22Rv1 (cell line): ENCODE data around the gene PRKCE.

ENCODE experiments used
- H3K27ac ChIP-seq: fragments of 450-650 bp; 2 replicates; pipeline ENCODE4 v1.5.1; 2017
- CTCF ChIP-seq: fragments of 450-650 bp; IDR thresholded peaks from 2 replicates; pipeline ENCODE4 v1.5.1; 2017; ENCODE audit warnings: mild to moderate bottlenecking
- ZFX ChIP-seq: fragments of 450-650 bp; IDR thresholded peaks from 2 replicates; pipeline ENCODE4 v1.6.1; 2017; ENCODE audit warnings: antibody characterized with exemption, borderline replicate concordance

The PRKCE gene

GRCh38 chr2:45919160-45919650, 267.7 kb downstream of the PRKCE start:
- H3K27ac ChIP-seq = no peak overlapping the region
- no peak for TF ChIP-seq CTCF
- no peak for TF ChIP-seq ZFX

DNA sequence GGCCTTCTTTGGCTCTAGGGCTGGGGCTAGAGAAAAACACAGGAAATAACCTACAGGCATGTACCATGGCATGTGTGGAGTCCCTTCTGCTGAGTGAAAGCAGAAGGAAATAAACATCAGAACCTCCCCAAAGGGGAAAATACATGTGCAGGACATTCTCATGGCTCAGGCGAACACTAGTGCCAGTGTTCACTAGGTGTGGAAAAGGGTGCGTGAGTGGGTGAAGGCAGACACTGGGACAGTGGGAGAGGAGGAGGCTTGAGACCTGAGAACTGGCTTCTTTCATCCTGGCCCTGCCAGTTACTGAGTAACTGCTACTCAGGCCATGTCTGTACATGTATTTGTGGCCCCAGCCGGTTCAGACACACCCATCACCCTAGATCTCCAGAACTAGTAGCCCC, 268.2 kb downstream of the PRKCE start:
- TF ChIP-seq ZFX (no peak), CTCF (no peak)
- H3K27ac ChIP-seq = no peak overlapping the region

DNA sequence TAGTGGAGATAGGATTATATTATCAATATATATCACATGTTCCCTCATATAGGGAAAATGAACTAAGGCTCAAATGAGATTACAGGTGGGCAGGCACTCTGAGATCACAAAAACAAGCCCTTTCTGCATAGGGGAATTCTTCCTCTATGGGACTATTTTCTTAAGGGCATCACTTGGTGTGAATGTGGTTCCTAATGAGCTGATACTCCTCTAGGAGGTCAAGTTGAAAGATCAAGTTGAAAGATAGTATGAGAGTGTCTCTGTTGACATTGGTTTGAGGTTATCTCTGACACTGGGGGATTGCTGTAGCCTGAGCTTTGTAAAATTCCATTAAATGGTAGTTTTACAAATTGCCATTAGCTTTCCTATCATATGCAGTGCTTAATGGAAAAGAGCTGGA, 270.4 kb downstream of the PRKCE start:
- no peak overlapping the region for H3K27ac ChIP-seq
- TF ChIP-seq ZFX (no peak), CTCF (no peak)

DNA sequence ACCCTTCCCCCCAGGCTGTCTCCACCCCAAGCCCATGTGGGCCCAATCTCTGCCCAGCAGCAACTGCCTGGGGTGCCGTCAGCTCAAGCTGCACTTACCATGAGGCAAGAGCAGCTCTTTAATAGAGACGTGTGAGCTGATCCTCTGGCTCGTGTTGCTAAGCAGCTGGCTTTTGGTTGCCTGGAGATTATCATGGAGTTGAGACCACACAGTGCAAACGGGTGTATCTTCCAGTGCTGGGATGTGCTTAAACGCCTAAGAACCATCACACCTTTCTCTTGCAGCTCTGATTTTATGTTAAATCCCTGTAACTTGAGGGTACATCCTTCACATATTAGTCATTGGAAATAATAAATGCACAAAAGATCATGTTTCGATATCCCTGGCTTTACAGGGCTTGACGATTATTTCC, 271.1 kb downstream of the PRKCE start:
- no peak overlapping the region for H3K27ac ChIP-seq
- TF ChIP-seq CTCF (no peak), ZFX (no peak)

DNA sequence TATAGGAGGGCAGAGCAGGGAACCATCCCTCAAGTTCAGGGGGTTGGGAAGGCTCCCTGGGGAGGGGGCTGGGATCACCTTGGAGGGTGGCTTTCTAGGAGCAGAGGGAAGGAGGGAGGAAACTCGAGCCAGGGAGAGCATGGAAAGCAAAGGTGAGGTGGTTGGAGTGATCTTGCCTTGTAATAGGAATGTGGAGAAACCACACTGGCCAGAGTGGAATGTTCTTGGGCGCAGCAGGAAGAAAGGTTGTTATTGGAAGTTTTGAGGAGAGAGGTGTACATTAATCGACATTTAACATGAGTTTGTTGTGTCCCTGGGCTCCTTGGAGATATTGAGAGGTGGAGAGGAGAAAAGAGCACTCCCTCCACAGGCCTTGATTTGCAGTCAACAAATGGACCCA, 272.2 kb downstream of the PRKCE start:
- TF ChIP-seq ZFX (no peak), CTCF (no peak)
- H3K27ac ChIP-seq = no peak overlapping the region

DNA sequence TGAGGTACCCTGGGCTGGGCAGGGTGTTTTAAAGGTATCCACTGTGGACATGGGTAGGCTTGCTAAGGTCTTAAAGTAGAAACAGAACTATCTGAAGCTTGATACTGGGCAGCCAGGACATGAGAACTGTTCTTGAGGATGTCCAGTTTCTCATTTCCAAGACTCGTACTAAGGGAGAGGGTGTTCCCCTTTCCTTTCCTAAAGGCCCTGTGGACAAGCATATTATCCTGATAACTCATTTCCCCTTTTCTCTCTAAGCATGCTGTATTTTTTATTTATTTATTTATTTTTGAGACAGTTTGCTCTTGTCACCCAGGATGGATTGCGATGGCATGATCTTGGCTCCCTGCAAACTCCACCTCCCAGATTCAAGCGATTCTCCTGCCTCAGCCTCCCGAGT, 273.6 kb downstream of the PRKCE start:
- TF ChIP-seq CTCF (no peak), ZFX (no peak)
- H3K27ac ChIP-seq = no peak overlapping the region

DNA sequence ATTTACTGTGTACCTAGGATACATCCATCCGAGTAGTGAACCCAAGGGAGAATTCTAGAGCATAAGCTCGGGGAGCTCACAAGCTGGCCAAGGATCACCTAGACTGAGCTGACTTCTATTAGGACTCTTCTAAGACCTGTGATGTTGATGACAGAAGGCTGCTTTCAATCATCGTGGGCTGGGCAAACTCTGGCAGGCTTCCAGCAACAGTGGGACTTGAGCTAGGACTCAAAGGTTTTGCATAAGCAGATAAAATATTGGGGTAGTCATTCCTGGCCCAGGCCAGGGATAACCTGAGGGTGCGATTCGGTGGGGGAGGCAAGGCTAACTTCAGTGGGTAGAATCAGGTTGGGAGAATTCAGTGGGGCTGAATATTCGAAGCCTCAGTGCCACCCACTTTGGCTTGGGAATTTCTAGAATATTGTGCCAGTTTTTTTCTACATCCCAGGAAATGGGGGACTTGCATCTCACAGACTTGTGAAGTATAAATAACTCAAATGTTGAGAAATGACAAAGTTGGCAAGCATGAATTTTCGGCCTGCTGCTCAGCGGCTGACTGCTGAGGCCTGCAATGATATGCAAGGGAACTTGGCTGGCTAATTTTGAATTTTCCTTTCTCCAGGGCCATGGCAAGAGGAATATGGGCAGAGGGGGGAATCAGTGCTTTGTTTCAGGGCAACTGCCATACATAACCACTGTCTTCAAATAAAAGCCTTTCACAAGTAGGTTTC, 274.3 kb downstream of the PRKCE start:
- H3K27ac ChIP-seq = no peak overlapping the region
- TF ChIP-seq ZFX = no peak
- no peak for TF ChIP-seq CTCF
